AG04450 (cell line): ENCODE results near the gene SEMA5A. TPM values are rescaled to one million over a fixed set of nuclear protein-coding genes. Genes with fewer than 3 reads are reported as not detected.

Experiments used
- CTCF ChIA-PET: fragments of 300-600, 350-600 bp; formaldehyde crosslinking; extraction: SDS; loops from one replicate; lab custom pipeline; 2022; ENCODE audit warnings: antibody characterized with exemption, inconsistent platforms; lab: Charles Lee
- POLR2A ChIA-PET: fragments of 350-600 bp; formaldehyde crosslinking; extraction: SDS; loops from one replicate; lab custom pipeline; 2021; ENCODE audit warnings: antibody characterized with exemption, inconsistent platforms; lab: Yijun Ruan, JAX
- DNase-seq: peaks from one replicate; pipeline ENCODE4 v3.0.0-alpha.2; 2011; ENCODE audit warnings: low read depth, low spot score
- H3K27ac ChIP-seq: one replicate; pipeline ENCODE4 v1.5.1; 2012; ENCODE audit warnings: low read depth, low read length, control low read depth
- H3K27me3 ChIP-seq: one replicate; pipeline ENCODE4 v1.6.0; 2012; ENCODE audit warnings: low read length; ENCODE audit not compliant: control insufficient read depth, insufficient read depth
- H3K4me3 ChIP-seq: 2 replicates; pipeline ENCODE4 v1.5.1; 2011; ENCODE audit warnings: mild to moderate bottlenecking, low read depth, low read length, control low read depth
- H3K9me3 ChIP-seq: 2 replicates; pipeline ENCODE4 v1.5.1; 2012; ENCODE audit warnings: low read length; ENCODE audit not compliant: control insufficient read depth, insufficient read depth
- CTCF ChIP-seq: IDR thresholded peaks from 2 replicates; pipeline ENCODE4 v1.5.1; 2011; ENCODE audit warnings: low read depth, low read length, control low read depth, inconsistent platforms
- polyA plus RNA-seq: library from polyadenylated mRNA; depleted of rRNA; stranded (reverse); fragments of >200 nt; gene quantifications from 2 replicates; pipeline ENCODE4 v1.2.3, GENCODE V29; 2011

The SEMA5A gene
- polyA plus RNA-seq, 1 experiment: 31.8 TPM

- H3K27me3 ChIP-seq: no peaks in the 10 kb centered on the region
- H3K4me3 ChIP-seq: no peak overlapping the region
- no peaks in the 10 kb centered on the region; the same call in 1 of the 2 replicates for H3K9me3 ChIP-seq
- DNase-seq: no peak
- CTCF ChIA-PET: no interaction called here
- no peak overlapping the region for H3K27ac ChIP-seq
- TF ChIP-seq CTCF: no peak
- POLR2A ChIA-PET: no interaction called here
Observed at GRCh38 chr5:9115093-9115492, 430.8 kb downstream of the SEMA5A start.

DNA sequence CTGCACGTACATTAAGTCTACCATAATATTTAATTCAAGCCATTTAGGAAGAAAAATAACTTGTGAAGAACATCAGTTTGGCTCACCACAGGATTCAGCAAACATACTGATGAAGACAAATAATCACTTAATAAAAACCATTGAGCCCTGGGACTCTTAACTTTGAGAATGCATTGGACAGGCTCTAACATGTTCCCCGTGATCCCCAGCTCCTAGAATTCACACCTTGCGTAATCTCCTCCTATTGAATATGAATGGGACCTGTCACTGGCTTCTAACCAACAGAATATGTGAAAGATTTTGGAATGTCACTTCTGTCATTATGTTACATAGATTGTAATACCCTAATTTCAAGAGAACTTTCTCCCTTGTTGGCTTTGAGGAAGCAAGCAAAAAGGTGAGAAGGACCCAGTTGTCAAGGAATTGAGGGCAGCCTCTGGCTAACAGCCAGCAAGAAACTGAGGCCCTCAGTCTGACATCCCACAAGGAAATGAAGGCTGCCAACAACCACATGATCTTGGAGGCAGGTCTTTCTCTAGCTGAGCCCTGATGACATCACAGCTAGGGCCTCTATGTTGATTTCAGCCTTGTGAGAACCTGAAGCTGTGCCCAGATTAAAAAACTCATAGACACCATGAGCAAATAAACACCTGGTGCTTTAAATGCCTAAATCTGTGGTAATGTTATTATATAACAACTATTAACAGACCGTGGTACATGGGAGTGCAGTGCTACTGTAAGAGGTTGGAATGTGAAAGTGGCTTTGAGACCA is 433.2 kb downstream of the SEMA5A start:
- POLR2A ChIA-PET: no interaction called here
- Histone ChIP-seq H3K27ac (no peak overlapping the region), H3K27me3 (no peaks in the 10 kb centered on the region), H3K9me3 (no peaks in the 10 kb centered on the region), H3K4me3 (no peak overlapping the region)
- CTCF ChIA-PET: no interaction called here
- TF ChIP-seq CTCF: no peak
- DNase-seq: no peak

DNA sequence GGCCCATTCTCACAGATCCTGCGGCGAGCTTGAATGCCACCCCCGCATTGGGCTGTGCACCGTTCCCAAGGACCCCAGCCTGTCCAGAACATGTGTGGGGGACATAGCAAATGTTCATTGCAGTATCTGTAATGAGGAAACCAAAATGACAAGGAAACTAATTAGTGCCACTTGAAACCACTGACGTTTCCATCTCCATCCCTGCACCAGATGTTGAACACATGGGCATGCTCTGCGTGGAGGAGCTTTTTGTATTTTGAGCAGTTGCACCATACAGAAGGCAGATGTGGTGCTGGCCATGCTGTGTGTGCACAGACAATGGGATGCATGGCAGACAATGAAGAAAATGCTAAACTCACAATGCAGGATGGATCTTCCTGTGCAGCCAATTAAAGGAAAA is 437.7 kb downstream of the SEMA5A start:
- ChIA-PET CTCF (no interaction called here), POLR2A (no interaction called here)
- DNase-seq: no peak
- TF ChIP-seq CTCF: no peak
- Histone ChIP-seq H3K27ac (no peak overlapping the region), H3K9me3 (no peaks in the 10 kb centered on the region), H3K27me3 (no peaks in the 10 kb centered on the region), H3K4me3 (no peak overlapping the region)

DNA sequence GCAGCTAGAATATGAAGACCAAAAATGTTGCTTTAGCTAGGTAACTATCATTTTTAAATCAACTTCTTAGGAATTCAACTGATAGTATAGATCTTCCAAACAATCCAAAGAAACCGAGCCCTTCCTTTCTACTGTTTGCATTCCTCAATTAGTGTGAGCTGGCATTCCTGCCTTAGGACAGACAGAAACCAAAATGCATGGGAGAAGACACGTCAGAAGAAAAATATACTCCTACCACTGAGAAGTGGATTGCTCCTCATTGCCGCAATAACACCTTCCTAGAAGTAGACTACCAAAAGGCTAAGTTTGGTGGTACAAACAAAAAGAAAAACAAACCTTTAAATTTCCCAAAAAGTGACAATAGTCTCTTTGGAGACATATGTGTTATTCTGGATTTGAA is 440.0 kb downstream of the SEMA5A start:
- DNase-seq: no peak
- no peak overlapping the region for H3K27ac ChIP-seq
- POLR2A ChIA-PET: no interaction called here

More for the DNA sequence above, 440.0 kb downstream of the SEMA5A start:
- Histone ChIP-seq H3K4me3 (no peak overlapping the region), H3K9me3 (no peaks in the 10 kb centered on the region), H3K27me3 (no peaks in the 10 kb centered on the region)
- TF ChIP-seq CTCF: no peak
- CTCF ChIA-PET: interaction anchor here (1.7 to 1.8 kb wide), 2 partner anchors 38 to 438 kb away, joined by 3 to 4 read pairs; no protein-coding TSS in a partner anchor
